Activated CD4-positive, alpha-beta memory T cell treated with anti-CD3 and anti-CD28 coated beads, Interleukin-2, amount 10 ng/mL, durations not matched to agents 7 days and 5 days (primary cell): ENCODE data around the gene SPATA17. TPM values are rescaled to one million over a fixed set of nuclear protein-coding genes. Genes with fewer than 3 reads are reported as not detected.

Experiments used
- CTCF ChIA-PET: fragments of 350-600 bp; sonication (Branson Sonifier 250); formaldehyde crosslinking; loops from one replicate; lab custom pipeline; 2021; ENCODE audit warnings: antibody characterized with exemption, inconsistent platforms; lab: Charles Lee
- POLR2A ChIA-PET: fragments of 350-600 bp; sonication (Branson Sonifier 250); formaldehyde crosslinking; loops from one replicate; lab custom pipeline; 2021; ENCODE audit warnings: antibody characterized with exemption; lab: Charles Lee
- DNase-seq: peaks from one replicate; pipeline ENCODE4 v3.0.0-alpha.2; 2020
- H3K27ac Mint-ChIP-seq: one replicate; pipeline ENCODE4 v1.8.0; 2021; ENCODE audit warnings: mild to moderate bottlenecking, mixed read lengths
- H3K27me3 Mint-ChIP-seq: one replicate; pipeline ENCODE4 v1.8.0; 2021; ENCODE audit warnings: mixed read lengths
- H3K36me3 Mint-ChIP-seq: one replicate; pipeline ENCODE4 v1.8.0; 2021; ENCODE audit warnings: low read depth, mixed read lengths
- H3K4me1 Mint-ChIP-seq: one replicate; pipeline ENCODE4 v1.8.0; 2021; ENCODE audit warnings: mixed read lengths
- H3K4me3 Mint-ChIP-seq: one replicate; pipeline ENCODE4 v1.8.0; 2021; ENCODE audit warnings: mild to moderate bottlenecking, mixed read lengths
- H3K9me3 Mint-ChIP-seq: one replicate; pipeline ENCODE4 v1.8.0; 2021; ENCODE audit warnings: mixed read lengths
- total RNA-seq, 2 experiments: library from RNA; stranded (reverse); gene quantifications; one replicate each; pipeline ENCODE4 v1.2.3, GENCODE V29; 2021

SPATA17 gene
- total RNA-seq, 2 experiments from 2014 or later, result not detected

DNA sequence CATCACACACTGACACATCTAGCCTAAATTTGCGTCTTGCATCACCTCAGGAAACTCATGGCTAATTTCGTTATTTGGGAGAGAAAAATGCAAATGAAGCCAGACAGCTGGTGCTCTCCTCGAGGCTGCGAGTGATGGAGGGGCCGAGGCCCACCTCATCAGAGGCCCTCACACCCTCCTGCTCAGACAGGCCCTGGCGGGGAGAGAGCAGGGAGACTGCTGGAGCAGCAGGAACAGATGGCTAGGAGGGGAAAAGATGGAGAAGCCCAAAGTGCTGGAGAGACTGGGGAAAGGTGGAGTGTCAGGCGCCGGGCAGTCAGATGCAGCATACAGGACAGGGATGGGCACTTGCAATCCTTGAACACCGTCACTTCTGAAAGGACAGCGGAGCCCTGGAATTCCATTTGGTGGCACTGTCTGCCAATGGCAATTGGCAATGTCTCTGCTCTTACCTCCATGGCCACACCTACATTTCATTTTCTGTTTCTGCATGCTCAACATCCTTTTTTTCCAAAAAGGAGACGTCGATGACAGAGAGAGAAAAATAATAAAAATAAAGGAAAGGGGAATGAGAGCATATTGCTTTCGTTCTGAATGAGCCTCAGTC is 286.2 kb downstream of the SPATA17 start:
- ChIA-PET CTCF (no interaction called here), POLR2A (no interaction called here)
- no peaks in the 10 kb centered on the region for H3K9me3 Mint-ChIP-seq
- H3K4me1 Mint-ChIP-seq, result no peaks in the 10 kb centered on the region
- no peaks in the 10 kb centered on the region for H3K27me3 Mint-ChIP-seq
- H3K27ac Mint-ChIP-seq, result no peak overlapping the region
- no peak overlapping the region for H3K4me3 Mint-ChIP-seq
- no peak for DNase-seq
- H3K36me3 Mint-ChIP-seq, result no peaks in the 10 kb centered on the region

DNA sequence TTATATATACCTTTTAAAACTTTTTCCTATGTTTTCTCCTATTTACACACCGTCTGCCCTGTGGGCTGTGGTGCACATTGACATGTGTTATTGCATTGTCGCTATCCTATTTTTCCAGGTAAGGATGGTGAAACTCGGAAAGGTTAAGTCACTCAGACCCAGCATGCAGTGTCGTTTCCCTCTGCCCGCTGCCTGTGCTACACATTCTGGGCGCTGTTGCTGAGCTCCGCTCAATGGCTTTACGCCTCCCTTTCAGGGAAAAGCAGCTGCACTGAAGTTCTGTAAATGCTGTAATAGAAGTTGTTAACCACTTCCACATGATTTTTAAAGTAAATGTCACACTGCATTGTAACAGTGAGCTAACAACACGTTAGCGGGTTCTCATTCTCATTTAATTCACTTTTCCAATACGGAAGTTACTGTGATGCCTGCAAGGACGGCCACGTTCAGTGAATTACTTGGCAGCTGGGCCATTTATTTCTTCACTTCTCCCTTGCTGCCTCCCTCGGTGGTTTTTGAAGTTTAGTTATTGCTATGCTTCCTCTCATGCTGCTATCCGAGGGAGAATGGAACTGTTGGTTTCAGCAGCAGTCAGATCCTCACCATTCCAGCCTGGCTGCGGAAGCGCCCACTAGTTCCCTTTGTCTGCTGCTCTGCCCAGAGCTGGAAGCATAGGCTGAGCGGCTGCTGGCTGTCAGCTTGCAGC is 288.7 kb downstream of the SPATA17 start:
- Mint-ChIP-seq H3K27ac (no peak overlapping the region), H3K36me3 (no peaks in the 10 kb centered on the region), H3K27me3 (peaks cover 5% of the 10 kb centered on the region), H3K4me1 (no peaks in the 10 kb centered on the region), H3K4me3 (no peak overlapping the region), H3K9me3 (no peaks in the 10 kb centered on the region)
- POLR2A ChIA-PET, result no interaction called here
- CTCF ChIA-PET, result no interaction called here
- DNase-seq, result no peak

Other genes with a start within 250 kb of the SPATA17 start
- gene GPATCH2, start 254 bp upstream of the SPATA17 start, total RNA-seq, result 10 to 100 TPM in 1 of 2 experiments, 1 to 10 TPM in 1; 8.2 to 10.2 TPM